Stimulated activated CD8-positive, alpha-beta memory T cell treated with anti-CD3 and anti-CD28 coated beads, Interleukin-15, amount 100 ng/mL, for 24 hours (primary cell): Measurements from ENCODE around the gene OR5B21.

Source experiments
- DNase-seq: peaks from one replicate; pipeline ENCODE4 v3.0.0-alpha.2; 2020; ENCODE audit warnings: low read depth

Gene OR5B21

DNA sequence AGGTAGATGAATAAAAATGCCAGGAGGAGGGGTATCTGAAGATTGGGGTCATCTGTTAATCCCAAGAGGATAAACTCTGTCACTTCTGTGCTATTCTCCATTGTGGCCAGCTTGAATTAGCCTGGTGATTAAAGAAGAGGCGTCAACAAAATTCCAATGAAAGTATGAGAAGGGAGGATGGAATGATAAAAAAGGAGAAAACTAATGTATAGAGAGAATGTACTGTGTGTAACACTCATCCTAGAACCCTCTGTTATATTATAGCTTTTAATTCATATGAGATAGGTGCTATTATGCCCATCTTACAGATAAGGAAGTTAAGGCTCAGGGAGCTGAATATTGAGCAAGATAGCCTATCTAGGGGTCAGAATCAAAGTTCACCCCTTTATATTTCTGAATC lies at the start of gene OR5B21:
TSS of gene OR5B21 (minus strand) at position 101 of the 400 bp plus-strand sequence. CDS start at position 101, 0 bp downstream.
- no peak for DNase-seq

DNA sequence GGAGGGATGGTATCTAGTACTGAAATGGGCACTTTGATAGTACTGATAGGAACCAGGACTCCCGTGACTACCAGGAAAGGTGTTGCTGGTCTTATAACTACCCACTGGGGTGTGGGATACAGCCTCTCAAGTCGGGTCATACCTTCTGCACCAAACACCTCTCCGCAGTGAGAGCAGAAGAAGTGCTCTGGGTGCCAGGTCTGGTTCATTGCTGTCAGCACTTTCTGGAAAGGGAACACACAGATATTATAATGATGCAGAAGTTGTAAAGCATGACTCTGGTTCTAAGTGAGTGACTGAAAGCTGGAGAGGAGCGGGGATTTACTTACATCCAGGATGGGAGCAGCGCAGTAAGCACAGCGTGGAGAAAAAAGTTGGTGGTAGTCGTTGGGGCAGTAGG lies 41.7 kb upstream of the OR5B21 start:
- DNase-seq: no peak

DNA sequence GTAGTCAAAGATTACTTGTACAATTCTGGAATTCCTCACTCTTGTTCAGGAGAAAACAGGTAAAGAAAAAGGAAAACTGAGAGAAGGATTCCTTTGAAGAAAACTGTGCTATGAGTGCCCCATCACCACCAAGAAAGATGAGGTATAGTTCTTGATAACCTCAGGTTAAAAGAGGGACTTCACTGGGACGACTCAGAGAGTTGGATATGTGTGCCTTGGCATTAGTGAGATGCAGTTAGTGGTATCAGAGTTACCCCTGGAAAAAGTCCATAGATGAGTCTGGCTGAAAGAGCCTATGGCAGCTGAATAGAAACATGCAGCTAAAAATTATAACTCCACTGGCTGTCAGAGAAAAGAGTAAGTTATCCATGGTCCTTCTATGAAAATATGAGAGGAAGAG lies 38.9 kb upstream of the OR5B21 start:
- no peak for DNase-seq

- DNase-seq: no peak
Observed at GRCh38 chr11:58531865-58532341, 24.0 kb upstream of the OR5B21 start.

GRCh38 chr11:58530236-58530635 lies 22.3 kb upstream of the OR5B21 start:
- no peak for DNase-seq

GRCh38 chr11:58527429-58527828 lies 19.5 kb upstream of the OR5B21 start:
- DNase-seq: no peak

GRCh38 chr11:58526721-58527120 lies 18.8 kb upstream of the OR5B21 start:
- no peak for DNase-seq

- DNase-seq: no peak
Observed at GRCh38 chr11:58525037-58525614, 17.2 kb upstream of the OR5B21 start.

DNA sequence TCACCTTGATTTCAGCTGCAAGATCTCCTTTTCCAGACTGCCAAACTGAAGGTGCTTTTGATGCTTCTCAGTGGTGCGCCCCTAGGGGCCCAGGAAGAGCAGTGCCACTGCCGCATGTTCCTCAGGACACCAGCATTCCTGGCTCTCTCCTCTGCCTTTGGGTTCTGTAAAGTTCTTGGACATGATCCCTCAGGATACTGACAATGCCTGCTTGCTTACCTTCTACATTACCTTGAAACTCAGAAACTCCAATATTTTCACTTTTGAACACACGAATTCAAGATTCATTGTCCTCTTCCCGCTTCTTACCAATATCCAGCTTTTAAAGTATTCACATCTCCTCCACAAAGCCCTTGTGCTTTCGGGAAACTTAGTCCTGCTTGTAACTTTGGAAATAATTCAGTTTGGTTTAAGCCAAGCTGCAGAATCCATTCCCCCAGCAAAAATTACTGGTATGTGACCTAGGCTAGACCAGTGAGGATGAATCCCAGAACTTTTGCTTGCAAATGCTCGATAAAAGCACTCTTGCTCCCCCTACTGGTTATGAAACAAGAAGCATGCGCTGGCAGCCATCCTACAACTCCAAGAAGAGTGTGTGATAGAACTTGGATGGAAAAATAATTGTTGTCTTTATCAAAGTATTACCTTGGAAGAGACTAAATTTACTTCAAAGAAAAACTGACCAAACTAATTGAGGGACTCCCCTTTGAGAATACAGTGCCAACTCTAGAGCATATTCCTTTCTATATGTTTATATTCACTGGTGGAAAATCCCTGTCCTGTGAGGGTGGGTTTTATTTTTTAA lies 16.5 kb upstream of the OR5B21 start:
- no peak for DNase-seq

GRCh38 chr11:58513747-58514367 lies 6.0 kb upstream of the OR5B21 start:
- DNase-seq: no peak

DNA sequence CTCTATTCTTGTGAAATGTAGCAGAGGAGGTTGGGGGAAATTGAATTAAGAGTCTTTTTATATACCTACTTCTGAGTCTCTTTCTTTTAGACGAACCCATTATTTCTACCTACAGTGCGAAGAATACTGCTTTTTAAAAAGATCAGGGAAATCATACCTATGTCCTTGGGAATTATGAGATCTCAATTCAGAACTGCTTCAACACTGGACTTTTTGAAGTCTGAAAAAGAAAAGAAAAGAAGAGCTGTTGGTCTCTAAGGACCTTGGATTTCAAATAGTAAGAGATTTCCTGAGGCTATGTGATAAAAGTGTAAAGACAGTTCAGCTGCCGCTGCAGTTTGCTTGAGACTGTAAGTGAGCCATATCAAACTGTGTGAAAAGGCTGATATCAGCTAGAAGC lies 3.7 kb upstream of the OR5B21 start:
- DNase-seq: no peak

- DNase-seq: no peak
Observed at GRCh38 chr11:58509748-58510147, 1.8 kb upstream of the OR5B21 start.

DNA sequence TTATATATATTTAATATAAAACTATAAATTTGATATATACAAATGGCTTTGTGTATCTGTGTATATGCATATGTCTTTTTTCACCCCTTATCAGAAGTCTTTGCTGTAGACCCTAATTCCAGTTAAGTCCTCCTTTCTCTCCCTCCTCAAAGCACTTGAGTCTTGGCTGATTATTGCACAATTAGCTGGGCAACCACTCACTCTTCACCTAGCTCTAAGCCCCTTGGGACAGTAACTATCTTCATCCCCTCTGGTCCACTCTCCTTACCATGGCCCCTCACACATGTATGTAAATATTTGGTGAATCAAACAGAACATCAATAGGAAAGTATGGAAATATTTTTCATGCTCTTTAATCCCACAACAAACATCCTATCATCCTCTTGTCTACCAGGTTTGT lies 909 bp upstream of the OR5B21 start:
- DNase-seq: no peak

GRCh38 chr11:58507355-58507754 lies 550 bp downstream of the OR5B21 start:
- DNase-seq: no peak

GRCh38 chr11:58506935-58507334 lies 970 bp downstream of the OR5B21 start:
- DNase-seq: no peak

DNA sequence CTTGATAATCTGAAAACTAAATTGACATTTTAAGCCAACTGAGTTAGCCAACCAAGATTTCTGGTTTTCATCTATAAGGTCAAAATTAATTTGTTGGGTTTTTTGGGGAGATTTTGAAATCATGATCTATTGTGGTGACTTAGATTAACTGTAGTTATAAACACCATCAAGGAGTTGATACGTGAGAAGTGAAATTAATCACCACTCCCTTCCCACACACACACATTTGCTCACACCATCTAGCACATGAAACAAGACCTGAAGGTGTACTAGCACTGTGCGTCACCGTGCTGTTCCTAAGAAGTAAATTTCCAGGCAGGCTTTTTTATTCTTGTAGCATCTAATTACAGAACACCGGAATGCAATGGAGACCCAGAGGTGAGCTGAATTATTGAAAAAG lies 2.1 kb downstream of the OR5B21 start:
- no peak for DNase-seq

DNA sequence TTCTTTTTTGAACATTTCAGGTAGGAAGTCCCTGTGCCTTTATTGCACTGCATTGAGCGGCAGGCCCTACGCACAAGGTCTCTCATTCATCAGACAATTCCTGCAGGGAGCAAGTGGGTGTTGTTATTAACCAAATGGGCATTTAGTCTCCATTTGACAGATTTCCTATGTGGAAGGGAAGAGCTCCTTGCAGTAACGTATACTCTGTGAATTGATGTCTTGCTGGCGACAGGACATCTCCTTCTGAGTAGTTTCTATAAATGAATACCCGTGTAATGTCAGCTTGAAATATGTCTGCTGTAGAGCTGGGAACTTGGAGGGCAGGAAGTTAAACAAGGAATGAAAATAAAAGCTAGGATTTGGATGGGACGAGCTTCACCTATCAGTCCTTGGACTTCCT lies 3.7 kb downstream of the OR5B21 start:
- DNase-seq: no peak

DNA sequence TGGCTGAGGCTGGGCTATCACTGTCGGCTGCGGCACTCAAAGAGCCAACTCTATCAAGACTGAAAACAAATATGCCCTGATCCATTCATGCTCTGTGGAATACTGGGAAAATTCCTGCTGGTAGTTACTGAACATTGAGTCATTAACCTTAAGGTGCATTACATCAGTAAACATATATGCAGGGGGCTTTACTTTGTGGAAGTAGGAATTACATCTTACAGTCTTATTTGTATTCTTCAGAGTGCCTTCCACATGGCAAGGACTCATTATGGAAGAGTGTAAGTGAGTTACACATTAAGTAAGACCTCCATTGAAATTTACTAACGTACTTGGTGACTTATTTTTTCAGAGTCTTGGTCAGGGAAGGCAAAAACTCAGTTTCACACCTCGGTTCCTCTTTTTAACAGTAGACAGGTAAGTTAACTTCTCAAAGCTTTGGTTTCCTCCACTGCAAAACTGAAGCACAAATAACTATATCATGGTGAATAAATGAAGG lies 4.5 kb downstream of the OR5B21 start:
- DNase-seq: no peak

DNA sequence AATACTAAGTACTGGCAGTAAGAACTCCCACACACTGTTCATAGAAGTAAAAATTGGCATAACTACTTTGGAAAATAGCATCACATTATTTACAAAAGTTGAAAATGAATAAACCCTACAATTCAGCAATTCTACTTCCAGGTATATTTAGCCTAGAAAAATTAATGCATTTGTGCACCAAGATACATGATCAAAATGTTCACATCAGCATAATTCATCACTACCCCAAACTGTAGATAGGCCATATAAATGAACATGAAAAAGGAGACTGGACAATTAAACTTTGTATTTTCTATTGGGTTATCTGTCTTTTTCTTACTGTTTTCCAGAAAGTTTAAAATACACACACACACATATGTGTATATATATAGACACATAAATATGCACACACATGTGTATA lies 5.9 kb downstream of the OR5B21 start:
- no peak for DNase-seq

GRCh38 chr11:58498464-58498863 lies 9.4 kb downstream of the OR5B21 start:
- DNase-seq: no peak

GRCh38 chr11:58497951-58498350 lies 10.0 kb downstream of the OR5B21 start:
- no peak for DNase-seq

DNA sequence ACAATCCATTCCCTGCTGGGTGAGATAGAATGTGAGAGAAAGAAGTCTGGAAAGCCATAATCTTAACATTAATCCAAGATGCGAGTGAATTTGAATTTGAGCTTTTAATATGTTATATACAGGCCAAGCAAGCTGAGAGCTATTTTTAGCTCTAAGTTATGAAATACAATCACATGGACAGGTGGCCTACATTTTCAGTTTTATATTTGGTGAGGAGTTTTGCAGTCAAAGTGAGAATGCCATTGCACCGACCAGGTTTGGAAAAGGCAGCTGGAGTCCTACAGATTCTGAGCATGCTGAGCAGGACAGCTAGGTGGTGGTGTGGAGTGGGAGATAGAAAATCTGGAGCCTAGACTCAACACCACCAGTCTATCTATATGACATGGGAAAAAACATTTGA lies 12.0 kb downstream of the OR5B21 start:
- DNase-seq: no peak

- DNase-seq: no peak
Observed at GRCh38 chr11:58494101-58494500, 13.8 kb downstream of the OR5B21 start.
